HFF-Myc (cell line): ENCODE measurements around the gene LCE7A.

Experiments used
- DNase-seq: peaks from one replicate; pipeline ENCODE4 v3.0.0-alpha.2; 2011; ENCODE audit warnings: low read depth; ENCODE audit errors: extremely low read depth
- H3K4me3 ChIP-seq: replicated peaks from 2 replicates; pipeline ENCODE4 v1.5.1; 2011; ENCODE audit warnings: low read depth, mild to moderate bottlenecking, control low read depth, low read length
- CTCF ChIP-seq: IDR thresholded peaks from 2 replicates; pipeline ENCODE4 v1.5.1; 2012; ENCODE audit warnings: mild to moderate bottlenecking, low read depth, low read length, control low read depth; ENCODE audit errors: missing control alignments

Gene LCE7A, protein sequence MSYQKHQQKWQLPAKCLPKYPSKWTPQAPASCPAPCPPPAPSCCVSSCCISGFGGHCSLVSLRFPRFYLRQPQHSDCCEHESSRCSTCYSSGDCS

GRCh38 chr1:152859696-152860095 lies at the start of gene LCE7A:
LCE7A (plus strand) TSS chr1:152859996; CDS start chr1:152860698, 702 bp downstream.
- no peak for TF ChIP-seq CTCF
- no peak for DNase-seq
- no peak within 1 kb of the TSS for H3K4me3 ChIP-seq

- no peak for TF ChIP-seq CTCF
- DNase-seq: no peak
- no peak overlapping the region for H3K4me3 ChIP-seq
Measured at GRCh38 chr1:152811050-152811449, 48.7 kb upstream of the LCE7A start.

GRCh38 chr1:152811671-152812070 lies 48.1 kb upstream of the LCE7A start, which contains the start of gene LCE1B:
LCE1B (plus strand) TSS chr1:152811971; CDS start chr1:152812447, 476 bp downstream.
- H3K4me3 ChIP-seq: no peak within 1 kb of the TSS
- TF ChIP-seq CTCF: no peak
- DNase-seq: no peak

- TF ChIP-seq CTCF: no peak
- no peak overlapping the region for H3K4me3 ChIP-seq
- DNase-seq: no peak
Measured at GRCh38 chr1:152817309-152817708, 42.5 kb upstream of the LCE7A start.

DNA sequence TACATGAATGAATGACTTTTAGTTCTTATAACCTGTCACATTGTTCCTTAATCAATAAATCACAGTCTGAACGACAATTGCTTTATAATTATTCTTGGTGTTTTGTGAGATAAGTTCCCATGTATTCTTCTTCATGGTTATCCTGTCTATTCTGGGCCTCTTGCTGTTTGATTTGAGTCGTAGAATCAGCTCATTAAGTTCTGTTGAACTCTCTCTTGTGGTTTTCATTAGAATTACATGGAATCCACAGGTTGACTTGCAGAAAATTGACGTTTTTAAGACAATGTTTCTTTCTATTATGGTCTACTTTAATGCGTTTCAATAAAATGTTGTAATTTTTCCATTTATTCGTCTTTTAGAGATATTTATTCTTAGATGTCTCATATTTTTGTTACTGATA lies 36.5 kb upstream of the LCE7A start:
- no peak for TF ChIP-seq CTCF
- DNase-seq: no peak
- H3K4me3 ChIP-seq: no peak overlapping the region

DNA sequence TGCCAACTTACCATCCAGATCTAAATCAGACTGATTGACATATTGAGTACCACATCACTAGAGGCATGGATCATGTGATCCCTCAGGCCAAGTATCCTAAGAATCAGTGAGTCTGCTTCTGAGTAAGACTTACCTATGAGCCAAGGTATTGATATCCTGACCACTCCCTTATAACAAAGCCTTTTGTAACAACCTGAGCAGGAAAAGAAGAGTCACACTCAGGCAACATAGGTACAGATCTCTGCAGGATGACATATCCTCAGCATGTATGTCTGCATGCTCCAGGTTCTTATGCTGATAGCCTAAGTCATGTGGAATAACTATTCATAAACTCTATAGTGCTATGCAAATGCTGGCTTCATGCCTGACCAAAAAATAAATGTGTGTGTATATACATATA lies 34.8 kb upstream of the LCE7A start:
- no peak for TF ChIP-seq CTCF
- no peak overlapping the region for H3K4me3 ChIP-seq
- no peak for DNase-seq

GRCh38 chr1:152827173-152827572 lies 32.6 kb upstream of the LCE7A start, which contains the start of gene LCE1A:
LCE1A (plus strand) TSS chr1:152827473; CDS start chr1:152827473, 0 bp downstream.
- no peak for TF ChIP-seq CTCF
- DNase-seq: no peak

More at GRCh38 chr1:152827173-152827572, 32.6 kb upstream of the LCE7A start, which contains the start of gene LCE1A:
- H3K4me3 ChIP-seq: no peak within 1 kb of the TSS
